ENCODE results near the gene CDC37L1.
"Not testable (repeated sequence)": the region's sequence is repeated elsewhere in the genome, so short reads cannot be mapped to it uniquely, and the experiment has no call there.

The CDC37L1 gene

DNA sequence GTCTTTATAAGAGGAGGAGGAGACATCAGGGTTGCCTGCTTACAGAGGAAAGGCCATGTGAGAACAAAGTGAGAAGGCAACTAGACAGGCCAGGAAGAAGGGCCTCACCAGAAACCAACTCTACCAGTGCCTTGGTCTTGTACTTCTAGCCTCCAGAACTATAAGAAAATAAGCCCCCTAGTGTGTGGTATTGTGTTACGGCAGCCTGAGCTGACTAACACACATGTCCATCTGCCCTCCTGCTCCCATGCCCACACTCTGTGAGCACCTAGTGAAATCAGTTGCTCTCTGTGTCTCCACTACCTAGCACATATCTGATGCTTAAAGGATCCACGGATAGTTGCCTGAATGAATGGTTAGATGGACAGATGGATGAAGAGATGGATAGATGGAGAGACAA is 54.8 kb downstream of the CDC37L1 start:
- in situ Hi-C loops (cut with HindIII; ENCODE audit: low pct_unique_long_range_greater_than_20kb, low sequenced_read_pairs): no loop called here
- TF ChIP-seq JUND (IDR thresholded peaks at IDR 0.05; ENCODE audit: low read depth): no peak
- no peak for DNase-seq (ENCODE audit: low read depth in 1 of 2, low spot score in 1 of 2)

DNA sequence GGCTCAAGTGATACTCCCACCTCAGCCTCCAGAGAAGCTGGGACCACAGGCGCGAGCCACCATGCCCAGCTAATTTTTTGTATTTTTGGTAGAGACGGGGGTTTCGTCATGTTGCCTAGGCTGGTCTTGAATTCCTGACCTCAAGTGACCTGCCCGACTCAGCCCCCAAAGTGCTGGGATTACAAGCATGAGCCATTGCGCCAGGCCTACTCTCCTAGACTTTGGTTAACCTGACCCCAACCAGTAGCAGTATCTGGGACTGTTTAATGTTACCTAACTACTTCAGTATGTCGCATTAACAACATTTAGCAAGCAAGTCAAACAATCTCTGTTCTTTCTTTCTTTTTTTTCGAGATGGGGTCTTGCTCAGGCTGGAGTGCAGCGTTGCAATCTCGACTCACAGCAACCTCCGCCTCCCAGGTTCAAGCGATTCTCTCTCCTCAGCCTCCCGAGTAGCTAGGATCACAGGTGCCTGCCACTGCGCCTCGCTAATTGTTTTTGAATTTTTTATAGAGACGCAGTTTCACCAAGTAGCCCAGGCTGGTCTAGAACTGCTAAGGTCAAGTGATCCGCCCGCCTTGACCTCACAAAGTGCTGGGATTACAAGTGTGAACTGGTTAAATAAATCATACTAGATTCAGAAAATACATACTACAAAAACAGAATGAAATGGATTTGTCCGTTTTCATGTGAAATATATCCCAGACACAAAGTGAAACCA is 59.7 kb downstream of the CDC37L1 start:
- in situ Hi-C loops (cut with HindIII; ENCODE audit: low pct_unique_long_range_greater_than_20kb, low sequenced_read_pairs): no loop called here
- TF ChIP-seq JUND (IDR thresholded peaks at IDR 0.05; ENCODE audit: low read depth): no peak
- no peak for DNase-seq (ENCODE audit: low read depth in 1 of 2, low spot score in 1 of 2)

DNA sequence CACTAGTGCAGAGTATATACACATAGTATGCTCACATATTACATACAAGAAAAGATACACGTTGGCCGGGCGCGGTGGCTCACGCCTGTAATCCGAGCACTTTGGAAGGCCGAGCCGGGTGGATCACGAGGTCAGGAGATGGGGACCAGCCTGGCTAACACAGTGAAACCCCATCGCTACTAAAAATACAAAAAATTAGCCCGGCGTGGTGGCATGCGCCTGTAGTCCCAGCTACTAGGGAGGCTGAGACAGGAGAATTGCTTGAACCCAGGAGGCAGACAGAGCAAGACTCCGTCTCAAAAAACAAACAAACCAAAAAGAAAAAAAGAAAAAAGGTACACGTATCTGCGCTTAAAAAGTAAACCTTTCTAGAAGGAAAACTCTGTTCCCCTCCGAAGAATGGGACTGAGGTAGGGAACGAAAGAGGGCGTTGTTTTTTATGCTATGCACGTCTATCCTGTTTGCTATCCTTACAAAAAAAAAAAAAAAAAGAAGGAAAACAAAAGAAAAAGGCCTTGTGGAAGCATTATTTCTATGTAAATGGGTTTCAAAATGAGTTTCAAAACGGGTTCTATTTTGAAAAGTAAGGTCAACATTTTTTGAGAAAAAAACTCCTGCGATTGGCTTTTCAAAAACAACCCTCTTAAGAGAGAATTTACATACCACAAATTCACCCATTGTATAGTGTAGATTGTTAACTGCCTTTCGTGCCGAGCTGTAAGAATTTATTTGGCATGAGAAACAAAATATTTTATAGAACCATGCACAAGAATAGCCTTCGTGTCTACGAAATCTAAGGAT is 60.4 kb downstream of the CDC37L1 start:
- in situ Hi-C loops (cut with HindIII; ENCODE audit: low pct_unique_long_range_greater_than_20kb, low sequenced_read_pairs): no loop called here
- no peak for TF ChIP-seq JUND (IDR thresholded peaks at IDR 0.05; ENCODE audit: low read depth)
- DNase-seq (ENCODE audit: low read depth in 1 of 2, low spot score in 1 of 2): peak in 1 of 2 experiments; percentile 16

DNA sequence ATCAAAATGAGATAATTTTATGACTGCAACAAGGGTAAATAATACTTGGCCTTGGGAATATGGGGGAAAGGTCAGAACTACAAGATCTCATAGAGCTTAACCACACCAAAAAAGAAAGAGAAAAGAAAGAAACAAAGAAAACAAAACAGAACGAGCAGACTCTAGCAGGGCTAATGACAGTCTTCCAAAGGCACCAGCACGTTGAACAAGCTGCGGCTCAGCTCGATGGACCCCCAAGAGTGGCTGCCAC is 60.9 kb downstream of the CDC37L1 start:
- no peak for TF ChIP-seq JUND (IDR thresholded peaks at IDR 0.05; ENCODE audit: low read depth)
- in situ Hi-C loops (cut with HindIII; ENCODE audit: low pct_unique_long_range_greater_than_20kb, low sequenced_read_pairs): no loop called here
- DNase-seq (ENCODE audit: low read depth in 1 of 2, low spot score in 1 of 2): peak in 1 of 2 experiments; percentile 23

DNA sequence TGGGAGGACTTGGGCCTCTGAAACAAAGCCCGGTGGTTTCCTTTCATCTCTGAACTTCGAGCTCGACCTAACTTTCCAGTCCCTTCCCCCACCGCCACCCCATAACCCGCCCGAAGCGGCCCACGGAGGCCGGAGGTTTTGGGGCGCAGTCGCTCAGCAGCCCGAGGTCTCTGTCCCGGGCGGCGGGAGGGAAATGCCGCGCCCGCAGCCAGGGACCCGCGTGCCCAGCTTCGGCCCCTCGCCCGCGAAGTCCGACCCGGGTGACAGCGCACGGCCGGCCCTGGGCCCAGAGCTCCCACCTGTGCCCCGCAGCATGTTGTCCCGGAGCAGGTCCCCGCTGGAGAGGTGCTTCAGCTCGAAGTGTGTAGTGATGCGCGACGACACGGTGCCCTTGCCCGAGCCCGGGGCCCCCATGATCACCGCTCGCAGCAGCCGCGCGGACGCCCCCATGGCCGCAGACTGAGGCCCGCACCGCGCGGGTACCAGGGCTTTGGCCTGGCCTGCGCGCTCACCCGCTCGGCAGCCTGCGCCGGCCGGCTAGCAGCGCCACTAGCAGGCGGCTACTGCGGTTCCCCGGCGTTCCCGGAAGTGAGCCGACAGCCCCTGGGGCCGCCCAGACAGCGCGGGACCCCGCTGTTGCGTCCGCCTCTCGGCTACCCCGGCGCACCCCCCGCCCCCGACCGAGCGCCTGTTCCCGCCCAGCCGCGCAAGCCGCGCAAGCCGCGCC is 61.4 kb downstream of the CDC37L1 start, which contains the start of gene AK3:
Gene AK3, minus strand, starts transcription at position 565 of the 727 bp plus-strand sequence. Its CDS starts 115 bp downstream, at position 450.
- peak; percentile 81 to 84 for DNase-seq (ENCODE audit: low read depth in 1 of 2, low spot score in 1 of 2)
- TF ChIP-seq JUND (IDR thresholded peaks at IDR 0.05; ENCODE audit: low read depth): no peak
- in situ Hi-C loops (cut with HindIII; ENCODE audit: low pct_unique_long_range_greater_than_20kb, low sequenced_read_pairs): no loop called here

DNA sequence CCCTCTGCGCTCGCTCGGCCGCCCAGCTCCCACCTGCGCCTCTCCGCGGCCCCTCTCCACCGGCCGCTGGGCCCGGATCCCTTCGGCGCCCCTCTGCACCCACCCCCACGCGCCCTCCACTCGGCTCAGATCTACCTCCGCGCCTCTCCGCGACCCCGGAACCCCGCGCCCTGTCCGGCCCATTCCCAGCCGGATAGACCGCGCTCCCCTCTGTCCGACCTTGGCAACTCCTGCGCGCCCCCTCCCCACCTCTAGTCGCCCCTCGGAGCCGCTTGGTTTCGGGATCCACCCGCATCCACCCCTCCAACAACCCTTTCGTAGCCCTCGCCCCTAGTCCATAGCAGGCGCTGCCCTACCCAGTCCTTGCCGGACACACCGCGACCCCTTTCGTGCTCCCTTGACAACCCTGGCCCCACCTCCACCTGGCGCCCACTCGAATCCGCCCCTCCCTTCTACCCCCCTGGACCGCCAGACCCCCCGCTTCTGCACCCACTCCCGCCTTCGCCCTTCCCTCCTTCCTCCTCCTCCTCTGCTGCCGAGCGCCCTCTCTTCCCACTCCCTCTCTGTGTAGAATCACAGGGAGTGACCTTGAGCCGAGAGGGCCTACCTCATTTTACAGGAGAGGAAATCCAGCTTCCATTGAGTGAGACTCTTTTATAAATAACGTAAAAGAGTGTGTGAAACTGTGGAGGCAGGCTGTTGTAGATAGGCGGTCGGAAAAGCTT is 62.2 kb downstream of the CDC37L1 start:
- in situ Hi-C loops (cut with HindIII; ENCODE audit: low pct_unique_long_range_greater_than_20kb, low sequenced_read_pairs): no loop called here
- peak; percentile 32 for DNase-seq (ENCODE audit: low read depth in 1 of 2, low spot score in 1 of 2)
- no peak for TF ChIP-seq JUND (IDR thresholded peaks at IDR 0.05; ENCODE audit: low read depth)

DNA sequence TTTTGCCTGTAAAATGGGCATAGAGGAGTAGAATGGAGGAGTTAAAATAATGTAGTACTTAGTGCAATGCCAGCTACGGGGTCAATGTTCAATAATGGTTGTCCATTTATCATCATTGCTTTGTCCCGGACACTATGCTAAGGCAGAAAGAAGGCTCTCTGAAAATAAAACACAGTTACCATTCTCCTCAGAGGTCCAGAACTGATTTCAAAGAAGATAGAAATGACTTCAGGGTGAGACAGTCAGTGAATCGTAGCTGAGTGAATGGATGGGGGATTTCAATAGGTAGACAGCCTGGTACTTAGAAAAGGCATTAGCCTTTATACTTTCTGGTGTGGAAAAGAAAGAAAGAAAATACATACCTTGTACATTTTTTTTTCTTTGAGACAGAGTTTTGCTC is 62.9 kb downstream of the CDC37L1 start:
- no peak for TF ChIP-seq JUND (IDR thresholded peaks at IDR 0.05; ENCODE audit: low read depth)
- in situ Hi-C loops (cut with HindIII; ENCODE audit: low pct_unique_long_range_greater_than_20kb, low sequenced_read_pairs): no loop called here
- DNase-seq (ENCODE audit: low read depth in 1 of 2, low spot score in 1 of 2): no peak

DNA sequence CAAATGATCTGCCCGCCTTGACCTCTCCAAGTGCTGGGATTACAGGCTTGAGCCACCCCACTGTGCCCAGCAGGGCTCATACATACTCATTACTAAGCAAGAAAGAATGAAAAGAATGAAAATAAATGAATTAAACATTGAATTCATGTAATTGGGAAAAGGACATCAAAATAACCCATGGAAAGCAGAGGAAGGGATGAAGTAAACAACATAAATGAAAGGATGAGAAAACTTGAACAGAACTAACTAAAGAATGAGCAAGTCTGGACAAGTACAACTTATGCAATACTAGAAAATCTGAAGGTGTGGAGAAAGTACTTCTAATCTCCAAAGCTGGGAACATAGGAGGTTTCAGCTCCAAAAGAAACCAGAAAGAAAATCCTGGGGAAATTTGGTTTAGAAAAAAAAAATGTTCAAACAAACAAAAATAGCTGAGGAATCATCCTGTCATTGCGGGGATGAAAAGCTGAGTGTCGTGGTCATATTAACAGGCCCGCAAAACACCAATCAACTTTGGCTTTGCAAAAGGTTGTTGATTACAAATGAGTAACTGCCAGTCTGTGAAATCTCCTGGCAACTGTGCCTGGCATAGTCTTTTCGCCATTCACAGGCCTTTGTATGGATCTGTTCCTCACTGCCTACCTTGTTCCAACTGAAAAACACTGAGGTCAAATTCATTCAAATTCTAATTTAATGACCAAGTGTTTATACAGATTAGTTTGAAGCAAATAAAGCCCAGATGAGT is 63.9 kb downstream of the CDC37L1 start:
- TF ChIP-seq JUND (IDR thresholded peaks at IDR 0.05; ENCODE audit: low read depth): no peak
- in situ Hi-C loops (cut with HindIII; ENCODE audit: low pct_unique_long_range_greater_than_20kb, low sequenced_read_pairs): no loop called here
- no peak for DNase-seq (ENCODE audit: low read depth in 1 of 2, low spot score in 1 of 2)

DNA sequence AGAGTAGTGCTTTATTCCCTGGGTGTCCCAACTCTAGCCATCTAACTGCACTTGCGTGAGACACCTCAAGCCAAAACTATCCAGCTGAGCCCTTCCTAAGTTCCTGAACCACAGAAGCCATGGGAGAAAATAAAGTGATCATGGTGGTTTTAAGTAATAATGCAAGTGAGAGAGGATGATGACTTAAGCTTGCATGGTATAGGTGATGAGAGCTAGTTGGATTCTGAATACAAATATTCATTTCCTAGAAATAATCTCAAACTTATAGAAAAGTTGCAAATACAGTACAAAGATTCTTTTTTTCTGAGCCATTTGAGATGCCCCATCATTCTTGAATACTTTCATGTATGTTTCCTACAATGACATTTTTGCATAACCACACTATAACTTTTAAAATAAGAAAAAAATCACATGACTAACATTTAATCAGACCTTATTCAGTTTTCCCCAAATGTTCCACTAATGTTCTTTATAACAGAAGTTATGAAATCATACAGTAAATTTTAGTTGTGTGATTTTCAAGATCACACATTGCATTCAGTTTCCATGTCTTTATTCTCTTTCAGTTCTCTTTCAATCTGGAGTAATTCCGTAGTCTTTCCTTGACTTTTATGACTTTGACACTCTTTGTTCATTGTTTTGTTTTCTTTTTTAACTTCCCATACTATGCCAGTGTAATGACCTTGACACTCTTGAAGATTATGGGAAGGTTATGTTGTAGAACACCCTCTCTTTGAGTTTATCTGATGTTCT is 67.1 kb downstream of the CDC37L1 start:
- no peak for DNase-seq (ENCODE audit: low read depth in 1 of 2, low spot score in 1 of 2)
- TF ChIP-seq JUND (IDR thresholded peaks at IDR 0.05; ENCODE audit: low read depth): no peak
- in situ Hi-C loops (cut with HindIII; ENCODE audit: low pct_unique_long_range_greater_than_20kb, low sequenced_read_pairs): no loop called here

DNA sequence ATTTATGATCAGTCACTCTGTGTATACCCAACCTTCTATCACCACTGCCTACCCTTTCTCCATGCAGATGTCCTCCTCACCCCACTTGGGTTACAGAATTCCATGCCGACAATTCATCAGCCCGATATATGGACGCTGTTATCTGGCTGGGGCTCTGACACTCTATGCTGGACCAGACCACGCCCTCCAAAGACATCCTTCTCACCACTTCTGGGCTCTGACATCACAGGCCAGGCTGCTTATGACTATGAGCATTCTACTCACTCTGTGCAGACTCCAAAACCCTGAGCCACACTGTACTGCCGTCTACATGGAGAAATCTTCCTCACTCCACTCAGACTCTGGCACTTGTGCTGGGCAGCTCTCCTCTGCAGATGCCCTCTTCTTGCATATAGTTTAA is 69.2 kb downstream of the CDC37L1 start:
- DNase-seq (ENCODE audit: low read depth in 1 of 2, low spot score in 1 of 2): no peak
- in situ Hi-C loops (cut with HindIII; ENCODE audit: low pct_unique_long_range_greater_than_20kb, low sequenced_read_pairs): no loop called here
- no peak for TF ChIP-seq JUND (IDR thresholded peaks at IDR 0.05; ENCODE audit: low read depth)

DNA sequence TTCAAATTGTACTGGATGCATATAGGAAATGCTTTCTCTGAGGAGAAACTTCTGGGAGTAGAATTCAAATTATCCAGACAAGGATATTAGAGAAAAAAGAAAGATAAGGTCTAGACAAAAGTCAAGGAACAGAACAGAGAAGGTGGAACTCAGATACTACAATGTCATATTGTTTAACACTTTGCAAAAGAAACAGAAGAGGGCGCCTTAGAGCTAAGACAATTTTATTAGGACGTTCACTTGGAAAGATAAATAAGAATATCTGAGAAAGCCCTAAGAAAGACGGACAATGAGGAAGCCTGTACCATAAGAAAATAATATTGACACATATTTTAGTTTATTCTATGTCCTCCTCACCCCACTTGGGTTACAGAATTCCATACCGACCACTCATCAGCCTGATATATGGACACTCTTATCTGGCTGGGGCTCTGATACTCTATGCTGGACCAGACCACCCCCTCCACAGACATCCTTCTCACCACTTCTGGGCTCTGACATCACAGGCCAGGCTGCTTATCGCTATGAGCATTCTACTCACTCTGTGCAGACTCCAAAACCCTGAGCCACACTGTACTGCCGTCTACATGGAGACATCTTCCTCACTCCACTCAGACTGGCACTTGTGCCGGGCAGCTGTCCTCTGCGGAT is 70.8 kb downstream of the CDC37L1 start:
- DNase-seq (ENCODE audit: low read depth in 1 of 2, low spot score in 1 of 2): peak in 1 of 2 experiments; percentile 54
- TF ChIP-seq JUND (IDR thresholded peaks at IDR 0.05; ENCODE audit: low read depth): no peak
- in situ Hi-C loops (cut with HindIII; ENCODE audit: low pct_unique_long_range_greater_than_20kb, low sequenced_read_pairs): no loop called here

DNA sequence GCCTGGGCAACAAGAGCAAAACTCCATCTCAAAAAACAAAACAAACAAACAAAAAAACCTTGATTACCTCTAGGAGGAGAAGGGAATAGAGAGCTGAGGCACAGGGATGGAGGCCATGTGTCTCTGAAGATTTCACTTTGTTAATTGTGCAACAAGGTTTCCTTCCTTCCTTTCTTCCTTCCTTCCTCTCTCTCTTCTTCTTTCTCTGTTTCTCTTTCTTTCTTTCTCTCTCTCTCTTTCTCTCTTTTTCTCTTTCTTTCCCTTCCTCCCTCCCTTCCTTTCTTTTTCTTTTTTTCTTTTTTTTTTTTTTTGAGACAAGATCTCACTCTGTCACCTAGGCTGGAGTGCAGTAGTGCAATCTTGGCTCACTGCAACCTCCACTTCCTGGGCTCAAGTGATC is 75.2 kb downstream of the CDC37L1 start:
- in situ Hi-C loops (cut with HindIII; ENCODE audit: low pct_unique_long_range_greater_than_20kb, low sequenced_read_pairs); DNase-seq (ENCODE audit: low read depth in 1 of 2, low spot score in 1 of 2): not testable (repeated sequence)
